Lung (tissue), 12 donors: ENCODE measurements around the gene BCR. TPM values are rescaled to one million over a fixed set of nuclear protein-coding genes. Genes with fewer than 3 reads are reported as not detected.

Source experiments
- ATAC-seq: fragments of 200-7000 bp; cut with Tn5 transposase; one replicate; pipeline ENCODE4 v1.9.1; 2020; ENCODE audit warnings: moderate number of reproducible peaks; ENCODE audit not compliant: insufficient read depth, low FRiP score
- DNase-seq, 3 donors: peaks; one replicate each; pipeline ENCODE4 v3.0.0-alpha.2; 2013 to 2017
- H3K27ac ChIP-seq, 2 donors: one replicate each; pipeline ENCODE4 v1.5.1; 2013; ENCODE audit warnings: mild to moderate bottlenecking in 2 of 2, moderate library complexity in 2 of 2, control low read depth in 1 of 2, inconsistent platforms in 1 of 2, low read depth in 1 of 2, low read length in 1 of 2
- H3K27me3 ChIP-seq, 3 donors: one replicate each; pipeline ENCODE4 v1.5.1; 2013; ENCODE audit warnings: low read length in 2 of 3; ENCODE audit not compliant: control insufficient read depth in 3 of 3, insufficient read depth in 3 of 3
- H3K36me3 ChIP-seq, 4 donors: one replicate each; pipeline ENCODE4 v1.5.1; 2013; ENCODE audit warnings: low read length in 4 of 4, mild to moderate bottlenecking in 1 of 4, moderate library complexity in 1 of 4; ENCODE audit not compliant: control insufficient read depth in 4 of 4, insufficient read depth in 4 of 4
- H3K4me1 ChIP-seq, 5 donors: one replicate each; pipeline ENCODE4 v1.5.1; 2013; ENCODE audit warnings: low read length in 5 of 5, mild to moderate bottlenecking in 2 of 5, moderate library complexity in 1 of 5; ENCODE audit not compliant: control insufficient read depth in 5 of 5, insufficient read depth in 5 of 5
- H3K4me3 ChIP-seq: one replicate; pipeline ENCODE4 v1.5.1; 2013; ENCODE audit warnings: mild to moderate bottlenecking, control low read depth, moderate library complexity
- H3K9ac ChIP-seq, 2 donors: one replicate each; pipeline ENCODE4 v1.5.1; 2013; ENCODE audit warnings: low read length in 2 of 2, control low read depth in 1 of 2; ENCODE audit not compliant: insufficient read depth in 1 of 2
- H3K9me3 ChIP-seq, 4 donors: one replicate each; pipeline ENCODE4 v1.5.1; 2013; ENCODE audit warnings: low read length in 3 of 4, mild to moderate bottlenecking in 1 of 4, moderate library complexity in 1 of 4; ENCODE audit not compliant: control insufficient read depth in 4 of 4, insufficient read depth in 3 of 4
- WGBS, 2 donors: extraction: QIAGEN DNeasy Blood & Tissue Kit; methylation state at CpG; one replicate each; pipeline ENCODE4 v1.1.7; 2013; 5-methylcytosine and 5-hydroxymethylcytosine counted together
- polyA plus RNA-seq, 2 donors: library from polyadenylated mRNA; stranded (reverse); fragments of 200-250 nt; gene quantifications; one replicate each; pipeline ENCODE4 v1.2.1, GENCODE V29; 2013
- total RNA-seq, 2 donors: library from RNA; depleted of rRNA in 1 of 2; stranded (reverse); fragments of >200 nt in 1 of 2; gene quantifications; one replicate each; pipeline ENCODE4 v1.2.1, GENCODE V29; 2014 to 2021
- TF ChIP-seq, protein P1 (sequence below): IDR thresholded peaks from 2 replicates; pipeline ENCODE4 v1.5.1; 2012; ENCODE audit warnings: mild to moderate bottlenecking; ENCODE audit errors: control extremely low read depth, extremely low read depth
- donor health status: control.
- donor health status: control.
- donor health status: Bipolar disorder and iron deficiency.
- donor health status: healthy.
- donor health status: DM: yes; HTN: yes; CAD: no.

Gene BCR
- total and polyA plus RNA-seq, 4 donors, result 21.8 to 67.3 (median 31.8) TPM

DNA sequence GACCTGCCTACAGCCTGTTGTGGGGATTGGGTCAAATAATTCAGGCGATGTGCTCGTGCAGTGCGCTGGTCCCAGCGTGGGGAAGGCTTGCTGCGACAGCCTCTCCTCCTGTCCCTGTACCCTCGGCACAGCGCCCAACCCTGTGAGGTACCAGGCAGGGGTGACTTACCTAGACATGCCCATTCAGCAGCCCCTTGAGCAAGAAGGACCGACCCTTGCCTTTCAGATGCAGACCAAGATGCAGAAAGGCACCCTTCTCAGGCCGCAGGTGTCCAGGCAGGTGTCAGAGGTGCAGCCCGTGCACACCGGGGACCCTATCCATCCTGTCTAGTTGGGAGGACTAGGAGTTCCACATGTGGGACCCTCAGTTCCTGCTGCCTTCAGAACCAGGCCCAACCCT lies 102.7 kb downstream of the BCR start:
- TF ChIP-seq, protein P1, sequence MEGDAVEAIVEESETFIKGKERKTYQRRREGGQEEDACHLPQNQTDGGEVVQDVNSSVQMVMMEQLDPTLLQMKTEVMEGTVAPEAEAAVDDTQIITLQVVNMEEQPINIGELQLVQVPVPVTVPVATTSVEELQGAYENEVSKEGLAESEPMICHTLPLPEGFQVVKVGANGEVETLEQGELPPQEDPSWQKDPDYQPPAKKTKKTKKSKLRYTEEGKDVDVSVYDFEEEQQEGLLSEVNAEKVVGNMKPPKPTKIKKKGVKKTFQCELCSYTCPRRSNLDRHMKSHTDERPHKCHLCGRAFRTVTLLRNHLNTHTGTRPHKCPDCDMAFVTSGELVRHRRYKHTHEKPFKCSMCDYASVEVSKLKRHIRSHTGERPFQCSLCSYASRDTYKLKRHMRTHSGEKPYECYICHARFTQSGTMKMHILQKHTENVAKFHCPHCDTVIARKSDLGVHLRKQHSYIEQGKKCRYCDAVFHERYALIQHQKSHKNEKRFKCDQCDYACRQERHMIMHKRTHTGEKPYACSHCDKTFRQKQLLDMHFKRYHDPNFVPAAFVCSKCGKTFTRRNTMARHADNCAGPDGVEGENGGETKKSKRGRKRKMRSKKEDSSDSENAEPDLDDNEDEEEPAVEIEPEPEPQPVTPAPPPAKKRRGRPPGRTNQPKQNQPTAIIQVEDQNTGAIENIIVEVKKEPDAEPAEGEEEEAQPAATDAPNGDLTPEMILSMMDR, result no peak
- Histone ChIP-seq H3K9ac (no peak overlapping the region), H3K27me3 (no peaks in the 10 kb centered on the region), H3K36me3 (peaks cover 0 to 42% (median 0%) of the 10 kb centered on the region in 4 donors), H3K9me3 (no peaks in the 10 kb centered on the region), H3K4me3 (no peak overlapping the region), H3K4me1 (peaks cover 0 to 13% (median 0%) of the 10 kb centered on the region in 5 donors), H3K27ac (peak overlapping the region in 1 of 2 donors; percentile 65)
- ATAC-seq (no peak), DNase-seq (no peak)
- 97% methylated on average over 11 of the region's 11 CpGs for WGBS, 2 donors

DNA sequence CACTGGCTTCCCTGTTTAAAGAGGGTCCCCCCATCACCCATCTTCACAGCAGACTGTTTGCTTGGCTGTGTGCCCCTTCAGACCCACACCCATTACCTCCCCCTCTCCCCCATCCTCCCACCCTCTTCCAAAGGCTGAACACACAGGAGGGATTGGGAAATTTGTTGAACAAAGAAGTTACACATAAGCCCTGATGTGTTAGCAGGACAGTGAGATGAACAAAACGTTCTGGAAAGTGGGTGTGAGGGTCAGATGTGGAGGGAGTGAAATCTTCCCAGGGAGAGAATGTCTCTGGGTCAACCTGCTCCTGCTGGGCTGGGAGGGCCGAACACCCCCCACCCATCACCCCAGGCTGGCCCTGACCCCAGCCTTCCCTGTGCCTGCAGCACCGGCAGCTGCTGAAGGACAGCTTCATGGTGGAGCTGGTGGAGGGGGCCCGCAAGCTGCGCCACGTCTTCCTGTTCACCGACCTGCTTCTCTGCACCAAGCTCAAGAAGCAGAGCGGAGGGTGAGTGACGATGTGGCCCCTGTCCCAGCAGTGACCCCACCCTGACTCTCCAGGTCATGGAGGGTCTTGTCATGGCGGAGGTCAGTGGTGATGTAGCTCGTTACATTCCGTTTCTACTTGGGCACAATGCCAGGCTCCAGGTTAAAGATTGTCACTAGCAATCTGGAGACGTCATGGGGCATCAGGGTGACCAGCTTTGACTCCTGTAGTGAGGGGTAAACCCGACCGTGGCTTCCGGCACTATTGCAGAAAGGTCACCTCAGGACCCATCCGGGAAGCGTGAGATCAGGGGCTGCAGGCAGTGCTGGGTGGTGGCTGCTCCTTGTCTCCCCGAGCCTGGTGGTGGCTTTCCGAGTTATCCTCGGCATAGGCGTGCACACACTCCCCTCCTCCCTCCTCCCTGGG lies 103.5 kb downstream of the BCR start:
- no peaks in the 10 kb centered on the region for H3K9me3 ChIP-seq
- TF ChIP-seq, protein P1, result no peak
- H3K27ac ChIP-seq, result peak overlapping the region in 1 of 2 donors; percentile 65
- H3K9ac ChIP-seq, result no peak overlapping the region
- H3K4me3 ChIP-seq, result no peak overlapping the region
- peaks cover 0 to 50% (median 0%) of the 10 kb centered on the region in 4 donors for H3K36me3 ChIP-seq
- ATAC-seq (no peak), DNase-seq (no peak)
- peaks cover 0 to 11% (median 0%) of the 10 kb centered on the region in 5 donors for H3K4me1 ChIP-seq
- WGBS, 2 donors, result 90 to 93% methylated on average over 22 of the region's 22 CpGs
- H3K27me3 ChIP-seq, result no peaks in the 10 kb centered on the region

DNA sequence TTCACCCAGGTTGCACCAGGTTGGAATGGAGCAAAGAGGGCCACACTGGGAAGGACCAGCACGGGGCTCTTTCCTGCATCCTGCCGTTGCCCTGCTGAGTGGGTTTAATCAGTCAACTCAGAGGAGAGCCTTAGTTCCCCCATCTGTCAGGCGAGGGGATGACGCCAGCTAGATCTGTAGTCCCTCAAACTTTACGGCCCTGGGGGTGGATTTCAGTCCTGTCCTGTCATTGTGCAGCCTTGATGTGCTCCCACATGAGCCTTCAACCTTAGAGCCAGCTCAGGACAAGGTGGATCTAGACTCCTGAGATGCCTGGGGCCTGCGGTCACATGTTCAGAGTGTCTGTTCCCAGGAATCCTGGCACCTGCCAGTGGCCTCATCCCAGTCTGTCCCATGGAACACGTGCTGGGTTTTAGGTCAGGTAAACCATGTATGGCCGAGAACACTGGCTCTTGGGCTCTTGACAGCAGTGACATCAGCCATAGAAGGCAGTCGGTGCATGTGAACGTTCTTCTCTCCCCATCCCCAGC lies 104.3 kb downstream of the BCR start:
- TF ChIP-seq, protein P1, result no peak

More for the DNA sequence above, 104.3 kb downstream of the BCR start:
- Histone ChIP-seq H3K4me1 (peaks cover 0 to 5% (median 0%) of the 10 kb centered on the region in 5 donors), H3K9me3 (no peaks in the 10 kb centered on the region), H3K27me3 (no peaks in the 10 kb centered on the region), H3K27ac (no peak overlapping the region), H3K9ac (no peak overlapping the region), H3K36me3 (peaks cover 0 to 56% (median 0%) of the 10 kb centered on the region in 4 donors), H3K4me3 (no peak overlapping the region)
- DNase-seq, result no peak
- ATAC-seq, result no peak
- WGBS, 2 donors, result 94 to 95% methylated on average over 10 of the region's 10 CpGs
